ENCODE data around the gene IPO11.

DNA sequence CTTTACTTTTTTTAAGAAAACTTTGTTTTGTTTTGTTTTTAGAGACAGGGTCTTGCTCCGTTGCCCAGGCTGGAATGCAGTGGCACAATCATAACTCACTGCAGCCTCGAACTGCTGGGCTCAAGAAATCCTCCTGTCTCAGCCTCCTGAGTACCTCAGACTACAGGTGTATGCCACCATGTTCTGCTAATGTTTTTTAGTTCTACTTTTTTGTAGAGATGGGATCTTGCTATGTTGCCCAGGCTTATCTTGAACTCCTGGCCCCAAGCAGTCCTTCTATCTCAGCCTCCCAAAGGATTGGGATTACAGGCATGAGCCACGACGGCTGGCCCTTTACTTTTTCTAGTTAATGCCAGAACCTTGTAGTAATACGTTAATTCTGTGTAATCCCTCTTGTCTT lies 36.0 kb downstream of the IPO11 start:
- TF ChIP-seq, protein P1, sequence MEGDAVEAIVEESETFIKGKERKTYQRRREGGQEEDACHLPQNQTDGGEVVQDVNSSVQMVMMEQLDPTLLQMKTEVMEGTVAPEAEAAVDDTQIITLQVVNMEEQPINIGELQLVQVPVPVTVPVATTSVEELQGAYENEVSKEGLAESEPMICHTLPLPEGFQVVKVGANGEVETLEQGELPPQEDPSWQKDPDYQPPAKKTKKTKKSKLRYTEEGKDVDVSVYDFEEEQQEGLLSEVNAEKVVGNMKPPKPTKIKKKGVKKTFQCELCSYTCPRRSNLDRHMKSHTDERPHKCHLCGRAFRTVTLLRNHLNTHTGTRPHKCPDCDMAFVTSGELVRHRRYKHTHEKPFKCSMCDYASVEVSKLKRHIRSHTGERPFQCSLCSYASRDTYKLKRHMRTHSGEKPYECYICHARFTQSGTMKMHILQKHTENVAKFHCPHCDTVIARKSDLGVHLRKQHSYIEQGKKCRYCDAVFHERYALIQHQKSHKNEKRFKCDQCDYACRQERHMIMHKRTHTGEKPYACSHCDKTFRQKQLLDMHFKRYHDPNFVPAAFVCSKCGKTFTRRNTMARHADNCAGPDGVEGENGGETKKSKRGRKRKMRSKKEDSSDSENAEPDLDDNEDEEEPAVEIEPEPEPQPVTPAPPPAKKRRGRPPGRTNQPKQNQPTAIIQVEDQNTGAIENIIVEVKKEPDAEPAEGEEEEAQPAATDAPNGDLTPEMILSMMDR (conservative IDR thresholded peaks at IDR 0.05; ENCODE audit: low read depth, low read length) = no peak
- TF ChIP-seq EZH2 (IDR thresholded peaks at IDR 0.05; ENCODE audit: borderline replicate concordance, low read depth, low read length, poor library complexity, severe bottlenecking) = no peak

All from A673 (cell line).